GM12891 (cell line): ENCODE data around the gene EFHC1.

Experiments
- DNase-seq: peaks from one replicate; pipeline ENCODE4 v3.0.0; 2011; ENCODE audit warnings: low spot score; ENCODE audit not compliant: insufficient read length
- FAIRE-seq: peaks from 2 replicates; lab custom pipeline; 2011; peaks lifted over from hg19 to GRCh38; lab: Jason Lieb, UNC
- PAX5 ChIP-seq: IDR thresholded peaks from 2 replicates; pipeline ENCODE4 v1.6.1; 2011; ENCODE audit warnings: low read length, moderate library complexity, mild to moderate bottlenecking; ENCODE audit not compliant: insufficient read depth, severe bottlenecking
- POLR2A ChIP-seq: IDR thresholded peaks from 2 replicates; pipeline ENCODE4 v1.6.1; 2011; ENCODE audit warnings: low read depth, low read length, control low read depth
- POLR2AphosphoS5 ChIP-seq: IDR thresholded peaks from 2 replicates; pipeline ENCODE4 v1.6.1; 2011; ENCODE audit warnings: low read depth, low read length, control low read depth
- POU2F2 ChIP-seq: IDR thresholded peaks from 2 replicates; pipeline ENCODE4 v1.6.1; 2011; ENCODE audit warnings: low read depth, mild to moderate bottlenecking, control low read depth, low read length, moderate library complexity
- SPI1 ChIP-seq: IDR thresholded peaks from 2 replicates; pipeline ENCODE4 v1.6.1; 2011; ENCODE audit warnings: low read depth, low read length, control low read depth
- TAF1 ChIP-seq: IDR thresholded peaks from 2 replicates; pipeline ENCODE4 v1.6.1; 2011; ENCODE audit warnings: low read depth, low read length, control low read depth

The EFHC1 gene

GRCh38 chr6:52523378-52524142, 103.4 kb downstream of the EFHC1 start:
- TF ChIP-seq SPI1 (no peak), POU2F2 (no peak), POLR2AphosphoS5 (no peak), POLR2A (no peak), TAF1 (no peak), PAX5 (no peak)
- FAIRE-seq = no peak
- DNase-seq = no peak

DNA sequence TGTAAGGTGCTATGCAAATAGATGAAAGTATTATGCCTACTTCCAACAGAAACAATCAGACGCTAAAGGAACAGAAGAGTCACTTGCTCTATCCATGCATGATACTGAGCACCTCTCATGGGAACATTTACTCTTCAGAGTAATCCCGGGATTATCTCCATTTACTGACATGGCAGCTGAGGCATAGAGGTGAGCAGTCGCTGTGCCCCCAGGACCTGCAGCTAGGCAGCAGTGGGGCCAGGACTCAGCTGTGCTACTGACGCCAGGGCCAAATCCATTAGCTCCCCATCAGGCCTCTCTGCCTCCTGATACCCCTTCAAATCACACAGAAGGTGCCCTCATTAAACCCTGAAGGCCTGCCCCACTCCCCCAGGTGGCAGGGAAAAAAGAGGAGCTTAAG, 104.8 kb downstream of the EFHC1 start:
- FAIRE-seq (no peak), DNase-seq (no peak)
- TF ChIP-seq TAF1 (no peak), PAX5 (no peak), POLR2AphosphoS5 (no peak), SPI1 (no peak), POU2F2 (no peak), POLR2A (no peak)

DNA sequence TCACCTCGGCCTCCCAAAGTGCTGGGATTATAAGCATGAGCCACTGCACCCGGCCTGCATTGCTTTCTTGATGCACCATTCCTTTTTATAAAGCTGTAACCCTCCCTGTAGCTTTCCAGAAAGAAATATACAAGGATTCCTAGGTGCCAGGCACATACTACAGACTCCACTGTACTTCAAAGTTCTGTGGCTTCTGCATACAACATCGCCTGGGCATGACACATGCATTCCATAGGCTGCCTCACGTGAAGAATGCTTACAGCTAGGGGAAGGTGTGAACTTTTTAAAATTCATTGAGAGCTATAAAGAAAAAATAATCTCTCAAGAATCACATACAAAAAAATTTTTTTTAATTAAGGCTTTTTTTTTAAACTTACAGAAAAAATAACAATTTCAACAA, 106.5 kb downstream of the EFHC1 start:
- TF ChIP-seq PAX5 = no peak
- TF ChIP-seq TAF1 = no peak
- FAIRE-seq = no peak
- DNase-seq = no peak

- no peak for DNase-seq
- FAIRE-seq = no peak
- no peak for TF ChIP-seq PAX5
- no peak for TF ChIP-seq POU2F2
- TF ChIP-seq POLR2AphosphoS5 = no peak
- no peak for TF ChIP-seq POLR2A
- no peak for TF ChIP-seq TAF1
- no peak for TF ChIP-seq SPI1
These were observed 107.3 kb downstream of the EFHC1 start for GRCh38 chr6:52527436-52527835.

DNA sequence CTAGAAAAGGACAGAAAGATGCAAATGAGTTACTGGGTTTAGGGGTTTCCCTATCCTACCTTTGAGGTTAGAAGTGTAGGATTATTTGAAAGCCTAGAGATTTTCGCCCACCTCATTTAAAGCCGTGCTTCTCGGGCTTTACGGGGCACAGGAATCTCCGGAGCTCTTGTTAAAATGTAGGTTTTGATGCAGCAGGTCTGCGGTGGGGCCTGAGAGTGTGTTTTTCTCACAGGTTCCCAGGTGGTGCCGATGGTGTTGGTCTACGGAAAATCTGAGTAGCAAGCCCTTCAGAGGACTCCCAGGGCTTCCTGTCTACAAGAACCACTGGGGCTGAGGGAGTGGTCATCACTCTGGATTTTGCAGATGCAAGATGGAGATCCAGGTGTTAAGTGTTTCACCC, 109.2 kb downstream of the EFHC1 start:
- TF ChIP-seq PAX5 (no peak), SPI1 (no peak), POLR2AphosphoS5 (no peak), POLR2A (no peak), POU2F2 (no peak), TAF1 (no peak)
- FAIRE-seq (no peak), DNase-seq (no peak)

- DNase-seq (no peak), FAIRE-seq (no peak)
- no peak for TF ChIP-seq POU2F2
- TF ChIP-seq SPI1 = no peak
- no peak for TF ChIP-seq TAF1
- no peak for TF ChIP-seq POLR2AphosphoS5
- TF ChIP-seq PAX5 = no peak
- TF ChIP-seq POLR2A = no peak
These were observed 110.2 kb downstream of the EFHC1 start for GRCh38 chr6:52530351-52530750.

GRCh38 chr6:52531396-52531795, 111.3 kb downstream of the EFHC1 start:
- FAIRE-seq = no peak
- TF ChIP-seq POLR2AphosphoS5 (no peak), TAF1 (no peak), PAX5 (no peak), POU2F2 (no peak), SPI1 (no peak), POLR2A (no peak)

DNA sequence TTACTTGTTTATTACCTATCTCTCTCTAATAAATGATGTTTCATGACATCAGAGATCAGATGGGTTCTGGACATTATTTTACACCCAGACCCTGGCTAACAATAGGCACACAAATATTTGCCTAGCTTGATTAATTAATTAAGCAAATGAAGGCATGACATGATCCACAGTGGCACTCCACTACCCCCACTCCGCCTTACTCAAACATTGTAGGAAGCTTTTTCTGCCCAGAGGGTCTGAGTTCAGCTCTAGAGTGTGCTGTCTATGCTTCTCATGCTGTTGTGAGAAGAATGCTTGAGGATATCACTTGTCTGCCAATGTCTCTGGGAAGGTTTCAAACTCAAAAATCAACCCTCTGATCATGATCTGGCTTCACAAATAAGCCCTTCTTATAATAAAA, 111.7 kb downstream of the EFHC1 start:
- DNase-seq (no peak), FAIRE-seq (no peak)

More at GRCh38 chr6:52531396-52531795, 111.3 kb downstream of the EFHC1 start:
- no peak for DNase-seq

DNA sequence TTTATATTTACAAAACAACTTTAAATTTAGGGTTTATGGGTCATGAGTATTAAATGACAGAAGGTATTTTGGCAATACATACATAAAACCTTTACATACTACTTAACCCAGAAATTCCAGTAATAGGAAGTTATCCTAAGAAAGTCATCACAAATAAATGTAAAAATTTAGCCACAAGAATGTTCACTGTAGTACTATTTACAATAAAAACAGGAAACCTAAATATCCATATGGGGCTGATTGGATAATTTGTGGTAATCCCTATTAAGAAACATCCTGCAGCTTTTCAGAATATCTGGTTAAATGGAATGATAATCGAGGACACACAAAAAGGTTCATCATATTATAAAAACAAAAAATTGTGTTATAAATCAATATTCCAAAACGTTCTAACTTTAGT, 112.3 kb downstream of the EFHC1 start:
- FAIRE-seq (no peak), DNase-seq (no peak)
- TF ChIP-seq POLR2A (no peak), SPI1 (no peak), TAF1 (no peak), POU2F2 (no peak), POLR2AphosphoS5 (no peak), PAX5 (no peak)

More for the DNA sequence above, 111.7 kb downstream of the EFHC1 start:
- no peak for TF ChIP-seq SPI1
- TF ChIP-seq TAF1 = no peak
- no peak for TF ChIP-seq PAX5
- TF ChIP-seq POU2F2 = no peak
- TF ChIP-seq POLR2A = no peak

DNA sequence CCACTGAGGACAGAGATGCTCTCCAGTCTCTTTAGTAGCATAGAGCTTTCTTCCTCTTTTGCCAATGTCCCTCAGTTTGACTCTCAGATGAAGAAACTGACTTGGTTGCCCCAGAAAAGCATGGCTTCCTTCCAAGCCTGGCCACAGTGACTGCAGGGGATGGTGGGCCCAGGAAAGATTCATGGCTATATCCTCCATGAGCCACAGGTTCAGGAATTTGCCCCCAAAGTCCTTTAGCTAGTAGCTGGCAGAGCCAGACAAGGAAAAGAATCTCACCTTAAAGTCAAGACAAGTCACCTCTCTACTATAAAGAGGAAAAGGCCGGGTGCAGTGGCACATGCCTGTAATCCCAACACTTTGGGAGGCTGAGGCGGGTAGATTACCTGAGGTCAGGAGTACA, 113.3 kb downstream of the EFHC1 start:
- FAIRE-seq (no peak), DNase-seq (no peak)
- TF ChIP-seq PAX5 = no peak
- no peak for TF ChIP-seq POLR2AphosphoS5
- TF ChIP-seq TAF1 = no peak
- no peak for TF ChIP-seq POU2F2
